ENCODE measurements around the gene SCAMP4. TPM values are rescaled to one million over a fixed set of nuclear protein-coding genes. Genes with fewer than 3 reads are reported as not detected.

The SCAMP4 gene
- total and polyA plus RNA-seq, 2 of the 13 experiments (the other 11 are each of a cell fraction or from before 2014, with no cell fraction given) = 10.7 to 13.7 TPM

DNA sequence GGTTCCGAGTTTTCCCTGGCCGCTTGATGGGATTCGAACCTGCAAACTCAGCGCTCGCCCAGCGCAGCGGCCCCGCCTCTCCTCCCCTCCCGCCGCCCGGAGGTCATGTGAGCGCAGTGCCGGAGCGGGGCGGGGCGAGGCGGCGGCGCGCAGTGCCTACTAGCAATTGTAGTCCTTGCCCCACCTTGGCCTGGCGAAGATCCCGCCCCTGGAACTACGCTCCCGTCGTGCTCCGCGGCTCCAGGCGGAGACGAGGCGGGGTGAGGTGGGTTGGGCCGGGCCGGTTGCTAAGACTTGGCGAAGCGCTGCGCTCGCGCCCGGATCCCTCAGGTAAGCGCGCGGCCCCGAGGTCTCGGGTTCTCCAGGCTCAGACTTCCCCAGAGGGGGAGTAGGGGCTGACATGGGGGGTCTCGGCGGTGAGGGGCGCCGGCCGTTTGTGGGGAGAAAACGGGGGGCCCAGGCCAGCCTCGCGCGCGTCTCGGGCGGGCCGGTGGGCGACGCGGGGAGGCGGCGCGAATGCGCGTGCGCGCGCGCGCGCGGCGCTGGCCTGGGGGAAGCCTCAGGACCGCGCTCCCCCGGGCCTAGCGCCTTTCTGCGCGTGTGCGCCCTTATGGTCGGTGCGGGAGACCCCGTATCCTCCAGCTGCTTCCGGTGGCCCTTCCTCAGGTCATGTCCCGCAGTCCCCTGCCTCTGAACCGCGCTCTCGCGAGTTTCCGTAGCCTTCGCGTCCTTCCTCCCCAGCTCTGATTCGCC is at the start of gene SCAMP4, which contains the start of gene ADAT3 (continued):
- TF ChIP-seq, protein P1, sequence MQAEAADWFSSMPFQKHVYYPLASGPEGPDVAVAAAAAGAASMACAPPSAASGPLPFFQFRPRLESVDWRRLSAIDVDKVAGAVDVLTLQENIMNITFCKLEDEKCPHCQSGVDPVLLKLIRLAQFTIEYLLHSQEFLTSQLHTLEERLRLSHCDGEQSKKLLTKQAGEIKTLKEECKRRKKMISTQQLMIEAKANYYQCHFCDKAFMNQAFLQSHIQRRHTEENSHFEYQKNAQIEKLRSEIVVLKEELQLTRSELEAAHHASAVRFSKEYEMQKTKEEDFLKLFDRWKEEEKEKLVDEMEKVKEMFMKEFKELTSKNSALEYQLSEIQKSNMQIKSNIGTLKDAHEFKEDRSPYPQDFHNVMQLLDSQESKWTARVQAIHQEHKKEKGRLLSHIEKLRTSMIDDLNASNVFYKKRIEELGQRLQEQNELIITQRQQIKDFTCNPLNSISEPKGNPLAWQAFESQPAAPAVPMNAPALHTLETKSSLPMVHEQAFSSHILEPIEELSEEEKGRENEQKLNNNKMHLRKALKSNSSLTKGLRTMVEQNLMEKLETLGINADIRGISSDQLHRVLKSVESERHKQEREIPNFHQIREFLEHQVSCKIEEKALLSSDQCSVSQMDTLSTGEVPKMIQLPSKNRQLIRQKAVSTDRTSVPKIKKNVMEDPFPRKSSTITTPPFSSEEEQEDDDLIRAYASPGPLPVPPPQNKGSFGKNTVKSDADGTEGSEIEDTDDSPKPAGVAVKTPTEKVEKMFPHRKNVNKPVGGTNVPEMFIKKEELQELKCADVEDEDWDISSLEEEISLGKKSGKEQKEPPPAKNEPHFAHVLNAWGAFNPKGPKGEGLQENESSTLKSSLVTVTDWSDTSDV (CRISPR knock-in tag; IDR thresholded peaks at IDR 0.05) = peak; percentile 72; the same call in 1 of the 2 replicates
- TF ChIP-seq, protein P2, sequence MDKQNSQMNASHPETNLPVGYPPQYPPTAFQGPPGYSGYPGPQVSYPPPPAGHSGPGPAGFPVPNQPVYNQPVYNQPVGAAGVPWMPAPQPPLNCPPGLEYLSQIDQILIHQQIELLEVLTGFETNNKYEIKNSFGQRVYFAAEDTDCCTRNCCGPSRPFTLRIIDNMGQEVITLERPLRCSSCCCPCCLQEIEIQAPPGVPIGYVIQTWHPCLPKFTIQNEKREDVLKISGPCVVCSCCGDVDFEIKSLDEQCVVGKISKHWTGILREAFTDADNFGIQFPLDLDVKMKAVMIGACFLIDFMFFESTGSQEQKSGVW (CRISPR knock-in tag; IDR thresholded peaks at IDR 0.05; ENCODE audit: borderline replicate concordance) = no peak
- TF ChIP-seq ZNF33B (CRISPR knock-in tag; IDR thresholded peaks at IDR 0.05) (peak; percentile 56; the same call in 1 of the 2 replicates), NRL (CRISPR knock-in tag; IDR thresholded peaks at IDR 0.05; ENCODE audit: borderline replicate concordance) (no peak), ZNF234 (CRISPR knock-in tag; conservative IDR thresholded peaks at IDR 0.05) (no peak), SMAD1 (CRISPR knock-in tag; IDR thresholded peaks at IDR 0.05; ENCODE audit: borderline replicate concordance, low read depth) (0 out of 2 replicates have a peak, but pooled peaks have one; percentile 69), DR1 (CRISPR knock-in tag; IDR thresholded peaks at IDR 0.05) (no peak), ZNF782 (CRISPR knock-in tag; IDR thresholded peaks at IDR 0.05; ENCODE audit: borderline replicate concordance) (no peak; the same call in 1 of the 2 replicates), POLR2G (IDR thresholded peaks at IDR 0.05; ENCODE audit: low read depth, low read length) (peak; percentile 85), ZNF33A (CRISPR knock-in tag; IDR thresholded peaks at IDR 0.05; ENCODE audit: borderline replicate concordance) (no peak), ZNF343 (CRISPR knock-in tag; IDR thresholded peaks at IDR 0.05) (peak; percentile 81), IKZF4 (CRISPR knock-in tag; IDR thresholded peaks at IDR 0.05; ENCODE audit: borderline replicate concordance, low read depth, not compliant biosample characterization) (no peak)
- TF ChIP-seq, protein P3, sequence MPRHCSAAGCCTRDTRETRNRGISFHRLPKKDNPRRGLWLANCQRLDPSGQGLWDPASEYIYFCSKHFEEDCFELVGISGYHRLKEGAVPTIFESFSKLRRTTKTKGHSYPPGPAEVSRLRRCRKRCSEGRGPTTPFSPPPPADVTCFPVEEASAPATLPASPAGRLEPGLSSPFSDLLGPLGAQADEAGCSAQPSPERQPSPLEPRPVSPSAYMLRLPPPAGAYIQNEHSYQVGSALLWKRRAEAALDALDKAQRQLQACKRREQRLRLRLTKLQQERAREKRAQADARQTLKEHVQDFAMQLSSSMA (CRISPR knock-in tag; IDR thresholded peaks at IDR 0.05) = no peak
- TF ChIP-seq, protein P4, sequence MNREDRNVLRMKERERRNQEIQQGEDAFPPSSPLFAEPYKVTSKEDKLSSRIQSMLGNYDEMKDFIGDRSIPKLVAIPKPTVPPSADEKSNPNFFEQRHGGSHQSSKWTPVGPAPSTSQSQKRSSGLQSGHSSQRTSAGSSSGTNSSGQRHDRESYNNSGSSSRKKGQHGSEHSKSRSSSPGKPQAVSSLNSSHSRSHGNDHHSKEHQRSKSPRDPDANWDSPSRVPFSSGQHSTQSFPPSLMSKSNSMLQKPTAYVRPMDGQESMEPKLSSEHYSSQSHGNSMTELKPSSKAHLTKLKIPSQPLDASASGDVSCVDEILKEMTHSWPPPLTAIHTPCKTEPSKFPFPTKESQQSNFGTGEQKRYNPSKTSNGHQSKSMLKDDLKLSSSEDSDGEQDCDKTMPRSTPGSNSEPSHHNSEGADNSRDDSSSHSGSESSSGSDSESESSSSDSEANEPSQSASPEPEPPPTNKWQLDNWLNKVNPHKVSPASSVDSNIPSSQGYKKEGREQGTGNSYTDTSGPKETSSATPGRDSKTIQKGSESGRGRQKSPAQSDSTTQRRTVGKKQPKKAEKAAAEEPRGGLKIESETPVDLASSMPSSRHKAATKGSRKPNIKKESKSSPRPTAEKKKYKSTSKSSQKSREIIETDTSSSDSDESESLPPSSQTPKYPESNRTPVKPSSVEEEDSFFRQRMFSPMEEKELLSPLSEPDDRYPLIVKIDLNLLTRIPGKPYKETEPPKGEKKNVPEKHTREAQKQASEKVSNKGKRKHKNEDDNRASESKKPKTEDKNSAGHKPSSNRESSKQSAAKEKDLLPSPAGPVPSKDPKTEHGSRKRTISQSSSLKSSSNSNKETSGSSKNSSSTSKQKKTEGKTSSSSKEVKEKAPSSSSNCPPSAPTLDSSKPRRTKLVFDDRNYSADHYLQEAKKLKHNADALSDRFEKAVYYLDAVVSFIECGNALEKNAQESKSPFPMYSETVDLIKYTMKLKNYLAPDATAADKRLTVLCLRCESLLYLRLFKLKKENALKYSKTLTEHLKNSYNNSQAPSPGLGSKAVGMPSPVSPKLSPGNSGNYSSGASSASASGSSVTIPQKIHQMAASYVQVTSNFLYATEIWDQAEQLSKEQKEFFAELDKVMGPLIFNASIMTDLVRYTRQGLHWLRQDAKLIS (CRISPR knock-in tag; IDR thresholded peaks at IDR 0.05) = no peak
- TF ChIP-seq, protein P5, sequence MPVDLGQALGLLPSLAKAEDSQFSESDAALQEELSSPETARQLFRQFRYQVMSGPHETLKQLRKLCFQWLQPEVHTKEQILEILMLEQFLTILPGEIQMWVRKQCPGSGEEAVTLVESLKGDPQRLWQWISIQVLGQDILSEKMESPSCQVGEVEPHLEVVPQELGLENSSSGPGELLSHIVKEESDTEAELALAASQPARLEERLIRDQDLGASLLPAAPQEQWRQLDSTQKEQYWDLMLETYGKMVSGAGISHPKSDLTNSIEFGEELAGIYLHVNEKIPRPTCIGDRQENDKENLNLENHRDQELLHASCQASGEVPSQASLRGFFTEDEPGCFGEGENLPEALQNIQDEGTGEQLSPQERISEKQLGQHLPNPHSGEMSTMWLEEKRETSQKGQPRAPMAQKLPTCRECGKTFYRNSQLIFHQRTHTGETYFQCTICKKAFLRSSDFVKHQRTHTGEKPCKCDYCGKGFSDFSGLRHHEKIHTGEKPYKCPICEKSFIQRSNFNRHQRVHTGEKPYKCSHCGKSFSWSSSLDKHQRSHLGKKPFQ (CRISPR knock-in tag; IDR thresholded peaks at IDR 0.05; ENCODE audit: insufficient replicate concordance) = peak; percentile 2

Data from HepG2 (cell line).